DOHH2 (cell line): ENCODE measurements around the gene TMEM52.

Source experiments
- CTCF ChIP-seq: fragments of 200-600 bp; sonication (generic); IDR thresholded peaks from one replicate; pipeline ENCODE4 v1.5.1; 2014; ENCODE audit warnings: antibody characterized with exemption, mild to moderate bottlenecking, low read depth, low read length; ENCODE audit not compliant: poor library complexity, severe bottlenecking
- EZH2phosphoT487 ChIP-seq: fragments of 200-600 bp; sonication (generic); IDR thresholded peaks from 2 replicates; pipeline ENCODE4 v1.6.1; 2017; ENCODE audit warnings: borderline replicate concordance, mild to moderate bottlenecking, antibody characterized with exemption, low read length, moderate library complexity, mixed read lengths

- TF ChIP-seq CTCF (no peak), EZH2phosphoT487 (no peak)
Observed at GRCh38 chr1:1965546-1965945, 46.5 kb upstream of the TMEM52 start.
